ENCODE data around the gene POTEJ.
"Not testable (repeated sequence)": the region's sequence is repeated elsewhere in the genome, so short reads cannot be mapped to it uniquely, and the experiment has no call there.

The POTEJ gene

GRCh38 chr2:130649285-130649684 lies 38.0 kb downstream of the POTEJ start:
- H4K91ac ChIP-seq (ENCODE audit: low read depth, low read length); H3K4me3 ChIP-seq (ENCODE audit: low read depth, low read length); H3K79me1 ChIP-seq (ENCODE audit: low read length); H3K4me1 ChIP-seq (ENCODE audit: control insufficient read depth in 1 of 2, insufficient read depth in 2 of 2, low read length in 2 of 2); H3K9me3 ChIP-seq (ENCODE audit: insufficient read depth, low read depth, low read length); H4K12ac ChIP-seq (ENCODE audit: low read depth, low read length); H3K18ac ChIP-seq (ENCODE audit: low read length); H3K79me2 ChIP-seq (ENCODE audit: control insufficient read depth, insufficient read depth, low read length, poor library complexity); H2BK12ac ChIP-seq (ENCODE audit: low read length); H2AK5ac ChIP-seq (ENCODE audit: low read length); H2BK5ac ChIP-seq (ENCODE audit: low read depth, low read length, poor library complexity); H3K9ac ChIP-seq (ENCODE audit: low read length); H3K36me3 ChIP-seq (ENCODE audit: control insufficient read depth in 1 of 2, insufficient read depth in 2 of 2, low read length in 2 of 2); H2AFZ ChIP-seq (ENCODE audit: insufficient read depth, low read length, poor library complexity); H3K23ac ChIP-seq (ENCODE audit: low read length); H3K27ac ChIP-seq (ENCODE audit: low read depth, low read length); H3K14ac ChIP-seq (ENCODE audit: low read length); H3K4me2 ChIP-seq (ENCODE audit: low read length); H2BK120ac ChIP-seq (ENCODE audit: insufficient read depth, low read length, poor library complexity); H3K27me3 ChIP-seq (ENCODE audit: insufficient read depth, low read length); H4K8ac ChIP-seq (ENCODE audit: low read depth, low read length); H3K4ac ChIP-seq (ENCODE audit: low read depth, low read length): not testable (repeated sequence)
- DNase-seq = peak; percentile 55 to 73
- WGBS (ENCODE audit: extremely low coverage, insufficient coverage, insufficient read length) = no CpG with 5 or more reads among the region's 1 CpG

- not testable (repeated sequence) for H3K27ac ChIP-seq (ENCODE audit: low read depth, low read length); H4K12ac ChIP-seq (ENCODE audit: low read depth, low read length); H2BK120ac ChIP-seq (ENCODE audit: insufficient read depth, low read length, poor library complexity); H3K23ac ChIP-seq (ENCODE audit: low read length); H2BK12ac ChIP-seq (ENCODE audit: low read length); H3K27me3 ChIP-seq (ENCODE audit: insufficient read depth, low read length); H2AK5ac ChIP-seq (ENCODE audit: low read length); H2BK5ac ChIP-seq (ENCODE audit: low read depth, low read length, poor library complexity); H3K79me1 ChIP-seq (ENCODE audit: low read length); H3K18ac ChIP-seq (ENCODE audit: low read length); H4K91ac ChIP-seq (ENCODE audit: low read depth, low read length); H3K14ac ChIP-seq (ENCODE audit: low read length); H3K4me3 ChIP-seq (ENCODE audit: low read depth, low read length); H3K4me1 ChIP-seq (ENCODE audit: control insufficient read depth in 1 of 2, insufficient read depth in 2 of 2, low read length in 2 of 2); H3K9ac ChIP-seq (ENCODE audit: low read length); H3K36me3 ChIP-seq (ENCODE audit: control insufficient read depth in 1 of 2, insufficient read depth in 2 of 2, low read length in 2 of 2); H3K79me2 ChIP-seq (ENCODE audit: control insufficient read depth, insufficient read depth, low read length, poor library complexity); H3K9me3 ChIP-seq (ENCODE audit: insufficient read depth, low read depth, low read length); H3K4me2 ChIP-seq (ENCODE audit: low read length); H4K8ac ChIP-seq (ENCODE audit: low read depth, low read length); H3K4ac ChIP-seq (ENCODE audit: low read depth, low read length); H2AFZ ChIP-seq (ENCODE audit: insufficient read depth, low read length, poor library complexity); DNase-seq
- WGBS (ENCODE audit: extremely low coverage, insufficient coverage, insufficient read length) = no CpG with 5 or more reads among the region's 6 CpGs
Measured at GRCh38 chr2:130664506-130664905, 53.3 kb downstream of the POTEJ start.

GRCh38 chr2:130665596-130665995 lies 54.4 kb downstream of the POTEJ start:
- not testable (repeated sequence) for H3K4me2 ChIP-seq (ENCODE audit: low read length); H3K4me3 ChIP-seq (ENCODE audit: low read depth, low read length); H3K4ac ChIP-seq (ENCODE audit: low read depth, low read length); H3K9ac ChIP-seq (ENCODE audit: low read length); H4K12ac ChIP-seq (ENCODE audit: low read depth, low read length); H2AFZ ChIP-seq (ENCODE audit: insufficient read depth, low read length, poor library complexity); H4K8ac ChIP-seq (ENCODE audit: low read depth, low read length); H2BK5ac ChIP-seq (ENCODE audit: low read depth, low read length, poor library complexity); H3K79me2 ChIP-seq (ENCODE audit: control insufficient read depth, insufficient read depth, low read length, poor library complexity); H3K79me1 ChIP-seq (ENCODE audit: low read length); H2BK120ac ChIP-seq (ENCODE audit: insufficient read depth, low read length, poor library complexity); H3K23ac ChIP-seq (ENCODE audit: low read length); H4K91ac ChIP-seq (ENCODE audit: low read depth, low read length); H3K27me3 ChIP-seq (ENCODE audit: insufficient read depth, low read length); H3K9me3 ChIP-seq (ENCODE audit: insufficient read depth, low read depth, low read length); H3K4me1 ChIP-seq (ENCODE audit: control insufficient read depth in 1 of 2, insufficient read depth in 2 of 2, low read length in 2 of 2); H3K27ac ChIP-seq (ENCODE audit: low read depth, low read length); H2BK12ac ChIP-seq (ENCODE audit: low read length); H3K36me3 ChIP-seq (ENCODE audit: control insufficient read depth in 1 of 2, insufficient read depth in 2 of 2, low read length in 2 of 2); H2AK5ac ChIP-seq (ENCODE audit: low read length); DNase-seq; H3K14ac ChIP-seq (ENCODE audit: low read length); H3K18ac ChIP-seq (ENCODE audit: low read length)
- no CpG with 5 or more reads among the region's 5 CpGs for WGBS (ENCODE audit: extremely low coverage, insufficient coverage, insufficient read length)

GRCh38 chr2:130667516-130667915 lies 56.3 kb downstream of the POTEJ start:
- H4K8ac ChIP-seq (ENCODE audit: low read depth, low read length); H4K91ac ChIP-seq (ENCODE audit: low read depth, low read length); H3K9me3 ChIP-seq (ENCODE audit: insufficient read depth, low read depth, low read length); H3K9ac ChIP-seq (ENCODE audit: low read length); H2AK5ac ChIP-seq (ENCODE audit: low read length); H3K14ac ChIP-seq (ENCODE audit: low read length); DNase-seq; H3K4me1 ChIP-seq (ENCODE audit: control insufficient read depth in 1 of 2, insufficient read depth in 2 of 2, low read length in 2 of 2); H2BK120ac ChIP-seq (ENCODE audit: insufficient read depth, low read length, poor library complexity); H3K27ac ChIP-seq (ENCODE audit: low read depth, low read length); H3K4me3 ChIP-seq (ENCODE audit: low read depth, low read length); H3K79me2 ChIP-seq (ENCODE audit: control insufficient read depth, insufficient read depth, low read length, poor library complexity); H2BK5ac ChIP-seq (ENCODE audit: low read depth, low read length, poor library complexity); H3K4me2 ChIP-seq (ENCODE audit: low read length); H3K4ac ChIP-seq (ENCODE audit: low read depth, low read length); H2BK12ac ChIP-seq (ENCODE audit: low read length); H3K79me1 ChIP-seq (ENCODE audit: low read length); H3K27me3 ChIP-seq (ENCODE audit: insufficient read depth, low read length); H3K18ac ChIP-seq (ENCODE audit: low read length); H3K23ac ChIP-seq (ENCODE audit: low read length); H2AFZ ChIP-seq (ENCODE audit: insufficient read depth, low read length, poor library complexity); H4K12ac ChIP-seq (ENCODE audit: low read depth, low read length); H3K36me3 ChIP-seq (ENCODE audit: control insufficient read depth in 1 of 2, insufficient read depth in 2 of 2, low read length in 2 of 2): not testable (repeated sequence)
- no CpG with 5 or more reads among the region's 10 CpGs for WGBS (ENCODE audit: extremely low coverage, insufficient coverage, insufficient read length)

Data from trophoblast cell (in vitro differentiated cells and primary cell).